K562 (cell line): ENCODE measurements around the gene BAG5. TPM values are rescaled to one million over a fixed set of nuclear protein-coding genes. Genes with fewer than 3 reads are reported as not detected.

Source experiments
- ATAC-seq: fragments of 200-7000 bp; cut with Tn5 transposase; 3 replicates; pipeline ENCODE4 v1.9.1; 2020; ENCODE audit warnings: moderate library complexity
- BruUV-seq: library from RNA; stranded (reverse); fragments of 400-500 nt; replicated peaks from 2 replicates; lab custom pipeline; 2021; lab: Mats Ljungman, UMichigan
- CTCF ChIA-PET: fragments of 300-600 bp; formaldehyde crosslinking; extraction: SDS; loops from one replicate; lab custom pipeline; 2021; ENCODE audit warnings: low intra/inter-chr PET ratio; lab: Yijun Ruan, JAX
- POLR2A ChIA-PET: fragments of 300-600, 350-650 bp; sonication (Branson Sonifier 250); formaldehyde crosslinking; extraction: SDS; loops from one replicate; lab custom pipeline; 2021; ENCODE audit warnings: antibody characterized with exemption, inconsistent platforms; lab: Yijun Ruan, JAX
- DNase-seq, 4 experiments: peaks; one replicate each; pipeline versions ENCODE4 v3.0.0 to v3.0.0-alpha.2; 2011 to 2018; ENCODE audit warnings: low spot score in 3 of 4, mixed read lengths in 3 of 4; ENCODE audit errors: extremely low read depth in 1 of 4
- FAIRE-seq: peaks from 2 replicates; lab custom pipeline; 2011; peaks lifted over from hg19 to GRCh38; lab: Jason Lieb, UNC
- H2AFZ ChIP-seq: 2 replicates; pipeline ENCODE4 v1.6.0; 2011; ENCODE audit warnings: low read depth, low read length, control low read depth, inconsistent platforms
- H3K27ac ChIP-seq: fragments of 200-600 bp; 3 replicates; pipeline ENCODE4 v1.8.0; 2011; ENCODE audit warnings: low read depth, mild to moderate bottlenecking, control low read depth, inconsistent platforms, low read length, moderate library complexity, mixed read lengths; ENCODE audit errors: extremely low read depth
- H3K27me3 ChIP-seq, 2 experiments: fragments of 300-600 bp in 1 of 2; 2 replicates in 1 of 2; 3 replicates in 1 of 2; pipeline versions ENCODE4 v1.6.0 to v1.8.0; 2011; ENCODE audit warnings: inconsistent platforms in 2 of 2, low read length in 2 of 2, mild to moderate bottlenecking in 1 of 2, mixed read lengths in 1 of 2, moderate library complexity in 1 of 2; ENCODE audit not compliant: control insufficient read depth in 2 of 2, insufficient read depth in 2 of 2
- H3K36me3 ChIP-seq: fragments of 300-600 bp; 3 replicates; pipeline ENCODE4 v1.8.0; 2011; ENCODE audit warnings: mild to moderate bottlenecking, low read length, inconsistent platforms; ENCODE audit not compliant: control insufficient read depth, insufficient read depth
- H3K4me1 ChIP-seq, 2 experiments: fragments of 200-600 bp in 1 of 2; replicated peaks in 1 of 2; 2 replicates in 1 of 2; 3 replicates in 1 of 2; pipeline versions ENCODE4 v1.5.1 to v1.8.0; 2011; ENCODE audit warnings: inconsistent platforms in 2 of 2, low read length in 2 of 2, mild to moderate bottlenecking in 1 of 2, mixed read lengths in 1 of 2, moderate library complexity in 1 of 2; ENCODE audit not compliant: control insufficient read depth in 2 of 2, insufficient read depth in 2 of 2
- H3K4me2 ChIP-seq: 2 replicates; pipeline ENCODE4 v1.6.1; 2011; ENCODE audit warnings: low read length, control low read depth, inconsistent platforms, mixed read lengths; ENCODE audit not compliant: insufficient read depth
- H3K4me3 ChIP-seq: fragments of 200-600 bp; sonication (generic), shearing (Covaris generic); 2 replicates; pipeline ENCODE4 v1.5.1; 2016; ENCODE audit warnings: control low read depth, inconsistent platforms
- H3K79me2 ChIP-seq: fragments of 200-600 bp; 3 replicates; pipeline ENCODE4 v1.8.0; 2011; ENCODE audit warnings: low read length, inconsistent platforms; ENCODE audit not compliant: control insufficient read depth, insufficient read depth
- H3K9ac ChIP-seq, 2 experiments: 2 replicates each; pipeline versions ENCODE4 v1.6.0 to v1.6.1; 2011; ENCODE audit warnings: low read depth in 2 of 2, low read length in 2 of 2, control low read depth in 1 of 2, inconsistent platforms in 1 of 2, mild to moderate bottlenecking in 1 of 2, mixed read lengths in 1 of 2; ENCODE audit not compliant: insufficient read depth in 1 of 2
- H3K9me1 ChIP-seq: one replicate; pipeline ENCODE4 v1.6.0; 2011; ENCODE audit warnings: inconsistent platforms, mild to moderate bottlenecking, low read length, moderate library complexity; ENCODE audit not compliant: control insufficient read depth, insufficient read depth
- H3K9me3 ChIP-seq: replicated peaks from 2 replicates; pipeline ENCODE4 v1.5.1; 2011; ENCODE audit warnings: low read depth, low read length, inconsistent platforms; ENCODE audit not compliant: control insufficient read depth, insufficient read depth
- H4K20me1 ChIP-seq: replicated peaks from 2 replicates; pipeline ENCODE4 v1.6.1; 2011; ENCODE audit warnings: low read length, inconsistent platforms, mixed read lengths; ENCODE audit not compliant: control insufficient read depth, insufficient read depth
- TEAD2 ChIP-seq: fragments of 450-650 bp; IDR thresholded peaks from 2 replicates; pipeline ENCODE4 v1.6.1; 2016; ENCODE audit warnings: missing genetic modification characterization, control low read depth, missing compliant biosample characterization
- ZNF311 ChIP-seq: fragments of 250-450 bp; sonication (Bioruptor Pico); IDR thresholded peaks from 2 replicates; pipeline ENCODE4 v1.4.0; 2020; ENCODE audit warnings: mild to moderate bottlenecking, moderate library complexity
- WGBS: fragments of 100-300 bp; shearing (Covaris generic); methylation state at CpG from one replicate; pipeline ENCODE4 v1.1.6; 2016; ENCODE audit warnings: low coverage, mixed read lengths; ENCODE audit not compliant: insufficient coverage; ENCODE audit errors: missing lambda C conversion rate; 5-methylcytosine and 5-hydroxymethylcytosine counted together
- in situ Hi-C: fragments of 300-500 bp; cut with MboI; formaldehyde crosslinking; loops from 4 replicates; pipeline ENCODE4 v1.15.0; 2018; ENCODE audit warnings: inconsistent platforms, mixed read lengths
- intact Hi-C: fragments of 100-400 bp; cut with micrococcal nuclease; formaldehyde crosslinking; loops from 2 replicates; pipeline ENCODE4 v1.14.2; 2022
- polyA plus RNA-seq, 8 experiments: library from polyadenylated mRNA; depleted of rRNA in 4 of 8; stranded (reverse) in 5 of 8; unstranded in 3 of 8; fragments of >200 nt; fragmentation: Nextera tagmentation in 2 of 8; fragmentation: Illumina TruSeq in 1 of 8; extraction: Ambion mirVana in 2 of 8; extraction: Trizol in 1 of 8; gene quantifications; 2 replicates each; pipeline versions ENCODE4 v1.2.1 to v1.2.3, GENCODE V29; 2011 to 2014; ENCODE audit warnings: inconsistent platforms in 1 of 8, missing spikeins in 1 of 8
- total RNA-seq, 7 experiments: library from RNA; depleted of rRNA in 6 of 7; stranded (reverse); fragments of >200 nt in 6 of 7; fragmentation: Illumina TruSeq in 2 of 7; extraction: Trizol in 2 of 7; gene quantifications; 2 replicates each; pipeline versions ENCODE4 v1.2.1 to v1.2.3, GENCODE V29; 2011 to 2021; ENCODE audit warnings: low replicate concordance in 1 of 7
- TF ChIP-seq, protein P1 (sequence below): fragments of 250-450 bp; sonication (Bioruptor Pico); IDR thresholded peaks from 2 replicates; pipeline ENCODE4 v1.8.0; 2021; ENCODE audit warnings: mild to moderate bottlenecking, moderate library complexity
- TF ChIP-seq, protein P2 (sequence below): fragments of 250-450 bp; sonication (Bioruptor Pico); IDR thresholded peaks from 2 replicates; pipeline ENCODE4 v1.8.0; 2022; ENCODE audit warnings: moderate library complexity, mild to moderate bottlenecking, inconsistent platforms
- TF ChIP-seq, protein P3 (sequence below): fragments of 450-650 bp; formaldehyde crosslinking; IDR thresholded peaks from 2 replicates; pipeline ENCODE4 v1.4.0; 2020; ENCODE audit warnings: mild to moderate bottlenecking, moderate library complexity

Gene BAG5
- total and polyA plus RNA-seq, 9 of the 15 experiments (the other 6 are each of a cell fraction or from before 2014, with no cell fraction given), result 7.9 to 21.4 (median 13.2) TPM

DNA sequence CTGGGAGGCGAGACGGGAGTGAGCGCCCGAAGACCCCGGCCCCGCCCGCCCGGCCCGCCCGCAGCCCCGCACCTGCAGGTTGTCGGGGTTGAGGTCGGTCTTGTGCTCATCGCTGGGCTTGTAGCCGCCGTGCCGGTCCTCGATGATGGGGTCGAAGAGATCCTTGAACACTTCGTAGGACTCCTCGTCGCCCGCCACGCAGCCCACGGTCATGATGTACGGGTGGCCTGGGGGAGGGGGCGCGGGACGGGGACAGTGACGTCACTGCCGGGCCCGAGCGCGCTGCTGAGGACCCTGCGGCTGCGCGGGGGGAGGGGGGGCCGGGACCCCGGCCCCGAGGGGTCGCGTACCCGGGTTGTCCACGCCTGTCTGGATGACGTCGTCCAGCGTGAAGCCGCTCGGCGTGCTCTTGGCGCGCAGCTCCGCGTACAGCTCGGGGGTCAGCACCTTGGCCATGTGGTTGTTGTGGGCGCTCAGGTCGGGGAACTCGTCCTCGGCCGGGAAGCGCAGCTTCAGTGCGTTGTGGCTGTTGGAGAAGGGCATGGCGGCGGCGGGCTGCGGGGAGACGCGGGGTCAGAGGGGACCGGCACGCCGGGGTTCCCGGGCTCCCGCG lies 40.4 kb downstream of the BAG5 start:
- DNase-seq, result peak in 3 of 4 experiments; percentile 48 to 66 (median 63)
- Histone ChIP-seq H3K4me3 (peak overlapping the region; percentile 60), H3K27me3 (no peaks in the 10 kb centered on the region), H3K27ac (peak overlapping the region; percentile 83), H3K4me1 (peaks cover 41 to 93% of the 10 kb centered on the region in 2 experiments), H2AFZ (no peak overlapping the region), H4K20me1 (peaks cover 13% of the 10 kb centered on the region; the same call in 1 of the 2 replicates), H3K4me2 (peak overlapping the region; percentile 78), H3K9me1 (no peaks in the 10 kb centered on the region), H3K9ac (peak overlapping the region; percentile 73 to 93), H3K79me2 (peaks cover 23% of the 10 kb centered on the region), H3K36me3 (peaks cover 23% of the 10 kb centered on the region; the same call in 1 of the 3 replicates), H3K9me3 (no peaks in the 10 kb centered on the region)
- no peak for FAIRE-seq
- ATAC-seq, result no peak
- CTCF ChIA-PET, result no interaction called here
- POLR2A ChIA-PET, result interaction anchor here (0.6 to 2.5 kb wide), 9 partner anchors 11 to 1106 kb away, joined by 3 to 12 read pairs (median 3); no protein-coding TSS in a partner anchor
- BruUV-seq, result no TSS peak
- 1% methylated on average over 9 of the region's 74 CpGs for WGBS
- in situ Hi-C loops (no loop called here), intact Hi-C loops (loop anchor here (10.0 kb wide), 1 partner anchor 127 kb away; no protein-coding TSS in a partner anchor)
- TF ChIP-seq, protein P1, sequence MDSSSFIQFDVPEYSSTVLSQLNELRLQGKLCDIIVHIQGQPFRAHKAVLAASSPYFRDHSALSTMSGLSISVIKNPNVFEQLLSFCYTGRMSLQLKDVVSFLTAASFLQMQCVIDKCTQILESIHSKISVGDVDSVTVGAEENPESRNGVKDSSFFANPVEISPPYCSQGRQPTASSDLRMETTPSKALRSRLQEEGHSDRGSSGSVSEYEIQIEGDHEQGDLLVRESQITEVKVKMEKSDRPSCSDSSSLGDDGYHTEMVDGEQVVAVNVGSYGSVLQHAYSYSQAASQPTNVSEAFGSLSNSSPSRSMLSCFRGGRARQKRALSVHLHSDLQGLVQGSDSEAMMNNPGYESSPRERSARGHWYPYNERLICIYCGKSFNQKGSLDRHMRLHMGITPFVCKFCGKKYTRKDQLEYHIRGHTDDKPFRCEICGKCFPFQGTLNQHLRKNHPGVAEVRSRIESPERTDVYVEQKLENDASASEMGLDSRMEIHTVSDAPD (CRISPR knock-in tag), result no peak
- TF ChIP-seq, protein P2, sequence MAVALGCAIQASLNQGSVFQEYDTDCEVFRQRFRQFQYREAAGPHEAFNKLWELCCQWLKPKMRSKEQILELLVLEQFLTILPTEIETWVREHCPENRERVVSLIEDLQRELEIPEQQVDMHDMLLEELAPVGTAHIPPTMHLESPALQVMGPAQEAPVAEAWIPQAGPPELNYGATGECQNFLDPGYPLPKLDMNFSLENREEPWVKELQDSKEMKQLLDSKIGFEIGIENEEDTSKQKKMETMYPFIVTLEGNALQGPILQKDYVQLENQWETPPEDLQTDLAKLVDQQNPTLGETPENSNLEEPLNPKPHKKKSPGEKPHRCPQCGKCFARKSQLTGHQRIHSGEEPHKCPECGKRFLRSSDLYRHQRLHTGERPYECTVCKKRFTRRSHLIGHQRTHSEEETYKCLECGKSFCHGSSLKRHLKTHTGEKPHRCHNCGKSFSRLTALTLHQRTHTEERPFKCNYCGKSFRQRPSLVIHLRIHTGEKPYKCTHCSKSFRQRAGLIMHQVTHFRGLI (CRISPR knock-in tag), result no peak
- TF ChIP-seq, protein P3, sequence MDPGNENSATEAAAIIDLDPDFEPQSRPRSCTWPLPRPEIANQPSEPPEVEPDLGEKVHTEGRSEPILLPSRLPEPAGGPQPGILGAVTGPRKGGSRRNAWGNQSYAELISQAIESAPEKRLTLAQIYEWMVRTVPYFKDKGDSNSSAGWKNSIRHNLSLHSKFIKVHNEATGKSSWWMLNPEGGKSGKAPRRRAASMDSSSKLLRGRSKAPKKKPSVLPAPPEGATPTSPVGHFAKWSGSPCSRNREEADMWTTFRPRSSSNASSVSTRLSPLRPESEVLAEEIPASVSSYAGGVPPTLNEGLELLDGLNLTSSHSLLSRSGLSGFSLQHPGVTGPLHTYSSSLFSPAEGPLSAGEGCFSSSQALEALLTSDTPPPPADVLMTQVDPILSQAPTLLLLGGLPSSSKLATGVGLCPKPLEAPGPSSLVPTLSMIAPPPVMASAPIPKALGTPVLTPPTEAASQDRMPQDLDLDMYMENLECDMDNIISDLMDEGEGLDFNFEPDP, result no peak
- TF ChIP-seq ZNF311, result no peak
- no peak for TF ChIP-seq TEAD2 (tag)
